ENCODE results near the gene OR52E4.

- no peak for TF ChIP-seq CTCF (conservative IDR thresholded peaks at IDR 0.05)
- no peak for TF ChIP-seq ZFX (IDR thresholded peaks at IDR 0.05)
These were observed 42.7 kb upstream of the OR52E4 start for GRCh38 chr11:5837695-5838094.
